Stimulated activated naive CD8-positive, alpha-beta T cell treated with anti-CD3 and anti-CD28 coated beads, Interleukin-15, Interleukin-2, amounts not matched to agents 100 U/mL and 50 U/mL, for 24 hours (primary cell): Measurements from ENCODE around the gene IL3.

Experiments
- ATAC-seq: fragments of 150-1000 bp; cut with Tn5 transposase; one replicate; pipeline ENCODE4 v1.10.0; 2021
- DNase-seq: peaks from one replicate; pipeline ENCODE4 v3.0.0; 2021

IL3 gene

GRCh38 chr5:132060501-132061161 is at the start of gene IL3:
IL3 (plus strand) TSS chr5:132060655; CDS start chr5:132060707, 52 bp downstream.
- no peak for ATAC-seq

GRCh38 chr5:132010989-132011621 is 49.4 kb upstream of the IL3 start:
- no peak for ATAC-seq

More at GRCh38 chr5:132060501-132061161, at the start of gene IL3:
- DNase-seq: peak; percentile 30

GRCh38 chr5:132011622-132012343 is 48.7 kb upstream of the IL3 start, which contains the start of gene ACSL6:
ACSL6 (minus strand) TSS chr5:132011658; CDS start chr5:132011553, 105 bp downstream.
- DNase-seq (peak; percentile 47), ATAC-seq (peak; percentile 4)

More at GRCh38 chr5:132010989-132011621, 49.4 kb upstream of the IL3 start:
- DNase-seq: no peak

- ATAC-seq: no peak
- peak; percentile 59 for DNase-seq
These were observed 48.0 kb upstream of the IL3 start for GRCh38 chr5:132012371-132013005.

- DNase-seq (no peak), ATAC-seq (no peak)
These were observed 47.3 kb upstream of the IL3 start for GRCh38 chr5:132013006-132013689.

GRCh38 chr5:132013711-132014110 is 46.7 kb upstream of the IL3 start:
- ATAC-seq: no peak
- no peak for DNase-seq

GRCh38 chr5:132016721-132017250 is 43.7 kb upstream of the IL3 start:
- DNase-seq (no peak), ATAC-seq (no peak)

- DNase-seq (no peak), ATAC-seq (no peak)
These were observed 43.1 kb upstream of the IL3 start for GRCh38 chr5:132017316-132017715.

- no peak for ATAC-seq
These were observed 42.5 kb upstream of the IL3 start for GRCh38 chr5:132017738-132018625.

GRCh38 chr5:132019337-132019736 is 41.1 kb upstream of the IL3 start:
- ATAC-seq (no peak), DNase-seq (no peak)

More at GRCh38 chr5:132017738-132018625, 42.5 kb upstream of the IL3 start:
- no peak for DNase-seq

GRCh38 chr5:132019857-132020555 is 40.4 kb upstream of the IL3 start:
- ATAC-seq (peak; percentile 88), DNase-seq (peak; percentile 71)

- no peak for DNase-seq
- peak; percentile 33 for ATAC-seq
These were observed 39.7 kb upstream of the IL3 start for GRCh38 chr5:132020568-132021339.

GRCh38 chr5:132021654-132022053 is 38.8 kb upstream of the IL3 start:
- DNase-seq: no peak
- ATAC-seq: no peak

GRCh38 chr5:132022737-132023136 is 37.7 kb upstream of the IL3 start:
- ATAC-seq (peak; percentile 51), DNase-seq (peak; percentile 69)

GRCh38 chr5:132023258-132024116 is 37.0 kb upstream of the IL3 start:
- ATAC-seq (no peak), DNase-seq (no peak)

- no peak for DNase-seq
- no peak for ATAC-seq
These were observed 36.4 kb upstream of the IL3 start for GRCh38 chr5:132024117-132024435.

GRCh38 chr5:132024789-132025402 is 35.6 kb upstream of the IL3 start:
- ATAC-seq (no peak), DNase-seq (no peak)
